Adrenal gland (tissue), 12 donors: ENCODE data around the gene ANKRD33. TPM values are rescaled to one million over a fixed set of nuclear protein-coding genes. Genes with fewer than 3 reads are reported as not detected.

Experiments
- DNase-seq, 7 donors: peaks; one replicate each; pipeline ENCODE4 v3.0.0-alpha.2; 2019 to 2020
- H3K27ac ChIP-seq, 5 donors: fragments of 200-600 bp; sonication (generic) in 4 of 5; 1 replicate in 3 of 5; 2 replicates in 2 of 5; pipeline versions ENCODE4 v1.5.1 to v1.8.0; 2016 to 2020; ENCODE audit warnings: mild to moderate bottlenecking in 1 of 5
- H3K27me3 ChIP-seq: fragments of 200-600 bp; 2 replicates; pipeline ENCODE4 v1.8.0; 2021
- H3K36me3 ChIP-seq, 2 donors: fragments of 200-600 bp; replicated peaks in 1 of 2; 1 replicate in 1 of 2; 2 replicates in 1 of 2; pipeline versions ENCODE4 v1.5.1 to v1.8.0; 2018 to 2022
- H3K4me1 ChIP-seq, 2 donors: fragments of 200-600 bp; replicated peaks in 1 of 2; 1 replicate in 1 of 2; 2 replicates in 1 of 2; pipeline versions ENCODE4 v1.5.1 to v1.8.0; 2018 to 2021
- H3K4me3 ChIP-seq, 4 donors: fragments of 200-600 bp; sonication (generic) in 3 of 4; one replicate each; pipeline ENCODE4 v1.5.1; 2016 to 2018
- H3K9me3 ChIP-seq, 3 donors: fragments of 200-600 bp; sonication (generic) in 1 of 3; replicated peaks in 1 of 3; 1 replicate in 2 of 3; 2 replicates in 1 of 3; pipeline versions ENCODE4 v1.5.1 to v1.8.0; 2016 to 2021
- CTCF ChIP-seq, 6 experiments: fragments of 450-650 bp in 4 of 6; fragments of 200-600 bp in 2 of 6; sonication (generic) in 1 of 6; IDR thresholded peaks; 1 replicate in 5 of 6; 2 replicates in 1 of 6; pipeline versions ENCODE4 v1.5.1 to v1.8.0; 2016 to 2021; ENCODE audit warnings: antibody characterized with exemption in 6 of 6, mild to moderate bottlenecking in 2 of 6, moderate library complexity in 1 of 6
- POLR2A ChIP-seq, 2 donors: fragments of 450-650 bp; IDR thresholded peaks; one replicate each; pipeline ENCODE4 v1.6.1; 2017; ENCODE audit warnings: antibody characterized with exemption in 2 of 2, mild to moderate bottlenecking in 2 of 2, moderate library complexity in 1 of 2
- WGBS, 4 donors: extraction: QIAGEN DNeasy Blood & Tissue Kit in 2 of 4; methylation state at CpG; one replicate each; pipeline versions ENCODE4 v1.1.5 to v1.1.7; 2013 to 2017; 5-methylcytosine and 5-hydroxymethylcytosine counted together
- intact Hi-C, 2 donors: fragments of 100-400 bp; cut with DNase I; formaldehyde crosslinking; loops; one replicate each; pipeline versions ENCODE4 v1.14.1 to v1.15.0; 2022 to 2023
- polyA plus RNA-seq, 3 donors: library from polyadenylated mRNA; stranded (reverse); fragments of 200-250 nt in 2 of 3; fragments of 350-450 nt in 1 of 3; fragmentation: Illumina TruSeq in 1 of 3; extraction: RNeasy Lipid Tissue Mini Kit (QIAGEN cat#74804) in 1 of 3; gene quantifications; one replicate each; pipeline ENCODE4 v1.2.3, GENCODE V29; 2013 to 2014
- total RNA-seq, 9 donors: library from RNA; depleted of rRNA in 4 of 9; stranded (reverse); fragments of >200 nt in 4 of 9; fragments of 120-200 nt in 1 of 9; fragmentation: NEBNext Ultra II Directional in 1 of 9; extraction: Animal tissue kit (Norgen Biotek cat#: 25700) in 1 of 9; gene quantifications; one replicate each; pipeline versions ENCODE4 v1.1.0 to v1.2.4, GENCODE V29; 2013 to 2023
- donor health status: healthy with polysubstance abuse.
- donor health status: Bipolar disorder and iron deficiency.
- donor health status: DM: yes; HTN: yes; CAD: no.
- donor health status: DM: no; HTN: no; CAD: no.
- donor health status: DM: no; HTN: no; CAD: no.
- donor health status: DM: yes; HTN: yes; CAD: no.

Gene ANKRD33
- total and polyA plus RNA-seq, 12 donors, result 0.06 to 0.41 (median 0.24) TPM; not detected in 9

- WGBS, 4 donors, result 79 to 91% (median 89%) methylated on average over 2 to 7 of the region's 7 CpGs
- TF ChIP-seq POLR2A (IDR thresholded peaks at IDR 0.05) (no peak), CTCF (IDR thresholded peaks at IDR 0.05) (no peak)
- Histone ChIP-seq H3K36me3 (no peaks in the 10 kb centered on the region), H3K4me3 (no peak overlapping the region), H3K27me3 (peaks cover 12% of the 10 kb centered on the region), H3K27ac (no peak overlapping the region), H3K4me1 (peaks cover 6 to 15% of the 10 kb centered on the region in 2 donors), H3K9me3 (no peaks in the 10 kb centered on the region)
- DNase-seq, result no peak
- intact Hi-C loops, result no loop called here
Observed at GRCh38 chr12:51865757-51866270, 22.1 kb upstream of the ANKRD33 start.

- H3K27ac ChIP-seq, result no peak overlapping the region
- no peaks in the 10 kb centered on the region for H3K36me3 ChIP-seq
- peaks cover 12% of the 10 kb centered on the region for H3K27me3 ChIP-seq
- H3K4me1 ChIP-seq, result peaks cover 6 to 15% of the 10 kb centered on the region in 2 donors
- no peak for DNase-seq
- no peak for TF ChIP-seq POLR2A (IDR thresholded peaks at IDR 0.05)
- TF ChIP-seq CTCF (IDR thresholded peaks at IDR 0.05), result no peak
- H3K9me3 ChIP-seq, result no peaks in the 10 kb centered on the region
- intact Hi-C loops, result no loop called here
- WGBS, 4 donors, result 85 to 93% (median 90%) methylated on average over 4 of the region's 4 CpGs
- no peak overlapping the region for H3K4me3 ChIP-seq
Observed at GRCh38 chr12:51866324-51866723, 21.6 kb upstream of the ANKRD33 start.

GRCh38 chr12:51866762-51867161, 21.1 kb upstream of the ANKRD33 start:
- H3K36me3 ChIP-seq, result no peaks in the 10 kb centered on the region
- DNase-seq, result no peak
- peaks cover 6 to 15% of the 10 kb centered on the region in 2 donors for H3K4me1 ChIP-seq
- no peaks in the 10 kb centered on the region for H3K9me3 ChIP-seq
- TF ChIP-seq CTCF (IDR thresholded peaks at IDR 0.05) (no peak), POLR2A (IDR thresholded peaks at IDR 0.05) (no peak)
- intact Hi-C loops, result no loop called here
- WGBS, 4 donors, result 89 to 98% (median 93%) methylated on average over 8 of the region's 8 CpGs
- H3K27me3 ChIP-seq, result peaks cover 12% of the 10 kb centered on the region
- H3K4me3 ChIP-seq, result no peak overlapping the region
- no peak overlapping the region for H3K27ac ChIP-seq

- intact Hi-C loops, result no loop called here
- peaks cover 6 to 15% of the 10 kb centered on the region in 2 donors for H3K4me1 ChIP-seq
- no peak for DNase-seq
- no peak overlapping the region for H3K4me3 ChIP-seq
- H3K36me3 ChIP-seq, result no peaks in the 10 kb centered on the region
- no peak for TF ChIP-seq POLR2A (IDR thresholded peaks at IDR 0.05)
- no peak for TF ChIP-seq CTCF (IDR thresholded peaks at IDR 0.05)
- H3K9me3 ChIP-seq, result no peaks in the 10 kb centered on the region
- no peak overlapping the region for H3K27ac ChIP-seq
- H3K27me3 ChIP-seq, result peaks cover 12% of the 10 kb centered on the region
Observed at GRCh38 chr12:51867371-51867770, 20.5 kb upstream of the ANKRD33 start.
